ENCODE data around the gene C22orf15. TPM values are rescaled to one million over a fixed set of nuclear protein-coding genes. Genes with fewer than 3 reads are reported as not detected.

C22orf15 gene
- total and polyA plus RNA-seq, 9 of the 15 experiments (the other 6 are each of a cell fraction or from before 2014, with no cell fraction given) = 0.07 TPM; not detected in 8

DNA sequence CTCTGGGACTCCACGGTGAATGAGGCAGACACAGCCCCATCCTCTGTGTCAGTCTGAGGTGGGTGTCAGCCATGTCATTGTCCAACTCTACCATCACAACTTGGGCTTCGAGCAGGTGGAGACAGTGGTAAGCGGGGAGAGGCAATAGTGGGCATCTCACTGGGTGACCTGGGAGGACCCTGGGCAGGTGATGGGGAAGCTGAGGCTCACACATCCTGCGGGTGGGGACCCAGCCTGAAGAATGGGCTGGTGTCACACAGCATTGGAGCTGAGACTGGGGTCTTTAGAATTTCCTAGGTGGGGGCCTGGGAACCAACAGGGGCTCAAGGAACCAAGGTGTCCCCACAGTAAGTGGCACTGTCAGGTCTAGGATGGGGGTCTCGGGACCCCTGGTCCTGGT is 16.9 kb downstream of the C22orf15 start (continued):
- TF ChIP-seq, protein P1, sequence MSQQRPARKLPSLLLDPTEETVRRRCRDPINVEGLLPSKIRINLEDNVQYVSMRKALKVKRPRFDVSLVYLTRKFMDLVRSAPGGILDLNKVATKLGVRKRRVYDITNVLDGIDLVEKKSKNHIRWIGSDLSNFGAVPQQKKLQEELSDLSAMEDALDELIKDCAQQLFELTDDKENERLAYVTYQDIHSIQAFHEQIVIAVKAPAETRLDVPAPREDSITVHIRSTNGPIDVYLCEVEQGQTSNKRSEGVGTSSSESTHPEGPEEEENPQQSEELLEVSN (IDR thresholded peaks at IDR 0.05; ENCODE audit: borderline replicate concordance in 1 of 2, extremely low read depth in 1 of 2, insufficient read depth in 1 of 2, insufficient read length in 1 of 2, low read depth in 1 of 2, low read length in 1 of 2, poor library complexity in 1 of 2, severe bottlenecking in 1 of 2) = no peak
- TF ChIP-seq GATAD2B (IDR thresholded peaks at IDR 0.05; ENCODE audit: borderline replicate concordance) = no peak
- TF ChIP-seq FOXP1 (CRISPR knock-in tag; IDR thresholded peaks at IDR 0.05) = no peak
- no peak for TF ChIP-seq PML (IDR thresholded peaks at IDR 0.05; ENCODE audit: low read length)
- no peak for TF ChIP-seq ZNF445 (CRISPR knock-in tag; IDR thresholded peaks at IDR 0.05; ENCODE audit: low read depth)
- no peak for TF ChIP-seq SMAD4 (CRISPR knock-in tag; conservative IDR thresholded peaks at IDR 0.05)
- TF ChIP-seq TCFL5 (CRISPR knock-in tag; conservative IDR thresholded peaks at IDR 0.05) = no peak
- TF ChIP-seq, protein P2, sequence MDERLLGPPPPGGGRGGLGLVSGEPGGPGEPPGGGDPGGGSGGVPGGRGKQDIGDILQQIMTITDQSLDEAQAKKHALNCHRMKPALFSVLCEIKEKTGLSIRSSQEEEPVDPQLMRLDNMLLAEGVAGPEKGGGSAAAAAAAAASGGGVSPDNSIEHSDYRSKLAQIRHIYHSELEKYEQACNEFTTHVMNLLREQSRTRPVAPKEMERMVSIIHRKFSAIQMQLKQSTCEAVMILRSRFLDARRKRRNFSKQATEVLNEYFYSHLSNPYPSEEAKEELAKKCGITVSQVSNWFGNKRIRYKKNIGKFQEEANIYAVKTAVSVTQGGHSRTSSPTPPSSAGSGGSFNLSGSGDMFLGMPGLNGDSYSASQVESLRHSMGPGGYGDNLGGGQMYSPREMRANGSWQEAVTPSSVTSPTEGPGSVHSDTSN (CRISPR knock-in tag; IDR thresholded peaks at IDR 0.05; ENCODE audit: low read depth) = no peak
- TF ChIP-seq, protein P2 (tag; conservative IDR thresholded peaks at IDR 0.05; ENCODE audit: low read depth) = no peak
- TF ChIP-seq CC2D1A (IDR thresholded peaks at IDR 0.05) = no peak
- TF ChIP-seq TCF7L2 (IDR thresholded peaks at IDR 0.05; ENCODE audit: low read depth, low read length) = no peak
- no peak for TF ChIP-seq DNMT1 (IDR thresholded peaks at IDR 0.05)
- TF ChIP-seq ZBTB12 (CRISPR knock-in tag; IDR thresholded peaks at IDR 0.05) = no peak
- no peak for TF ChIP-seq TRIM28 (IDR thresholded peaks at IDR 0.05)
- TF ChIP-seq KDM4B (IDR thresholded peaks at IDR 0.05; ENCODE audit: borderline replicate concordance in 2 of 2, low read depth in 1 of 2) = no peak
